PC-9 (cell line): Measurements from ENCODE around the gene PROS1.

Experiments used
- CTCF ChIP-seq: fragments of 200-600 bp; sonication (generic); conservative IDR thresholded peaks from 2 replicates; pipeline ENCODE4 v1.6.1; 2017; ENCODE audit warnings: mixed run types, antibody characterized with exemption, mild to moderate bottlenecking, moderate library complexity
- EZH2 ChIP-seq: fragments of 200-600 bp; sonication (generic); IDR thresholded peaks from 2 replicates; pipeline ENCODE4 v1.8.0; 2017; ENCODE audit warnings: antibody characterized with exemption, low read depth

DNA sequence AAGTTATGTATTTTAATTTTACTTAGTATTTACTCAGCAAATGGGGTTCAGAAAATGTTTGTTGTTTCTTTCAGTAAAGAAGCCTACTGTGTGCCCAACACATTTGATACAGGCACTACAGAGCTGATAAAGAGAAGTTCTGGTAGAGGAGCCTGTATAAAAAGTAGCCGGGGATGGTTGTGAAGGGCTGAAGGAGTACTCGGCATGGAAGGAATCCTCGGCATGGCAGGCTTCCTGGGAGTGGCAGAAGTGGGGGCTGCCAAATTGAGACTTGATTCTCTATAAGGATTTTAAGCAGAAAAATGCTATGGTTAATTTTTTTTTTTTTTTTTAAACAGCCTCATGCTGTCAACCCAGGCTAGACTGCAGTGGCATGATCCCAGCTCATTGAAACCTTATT lies 15.5 kb upstream of the PROS1 start:
- TF ChIP-seq CTCF (no peak), EZH2 (no peak)
